Duodenal mucosa (tissue), 2 donors: Measurements from ENCODE around the gene OCRL.

Experiments
- H3K27ac ChIP-seq: one replicate; pipeline ENCODE4 v1.7.0; 2013; ENCODE audit warnings: low read depth, low read length
- H3K27me3 ChIP-seq, 2 donors: one replicate each; pipeline ENCODE4 v1.7.0; 2013; ENCODE audit warnings: low read length in 2 of 2, control low read depth in 1 of 2; ENCODE audit not compliant: insufficient read depth in 2 of 2, control insufficient read depth in 1 of 2
- H3K36me3 ChIP-seq, 2 donors: one replicate each; pipeline ENCODE4 v1.7.0; 2013; ENCODE audit warnings: low read length in 2 of 2, control low read depth in 1 of 2; ENCODE audit not compliant: insufficient read depth in 2 of 2, control insufficient read depth in 1 of 2
- H3K4me1 ChIP-seq, 2 donors: one replicate each; pipeline ENCODE4 v1.7.0; 2013; ENCODE audit warnings: low read length in 2 of 2, control low read depth in 1 of 2; ENCODE audit not compliant: insufficient read depth in 2 of 2, control insufficient read depth in 1 of 2
- H3K4me3 ChIP-seq, 2 donors: one replicate each; pipeline ENCODE4 v1.7.0; 2013; ENCODE audit warnings: low read length in 2 of 2, low read depth in 1 of 2
- H3K9ac ChIP-seq, 2 donors: one replicate each; pipeline ENCODE4 v1.7.0; 2013; ENCODE audit warnings: low read length in 2 of 2, low read depth in 1 of 2
- H3K9me3 ChIP-seq, 2 donors: one replicate each; pipeline ENCODE4 v1.7.0; 2013; ENCODE audit warnings: low read length in 2 of 2, control low read depth in 1 of 2; ENCODE audit not compliant: control insufficient read depth in 1 of 2

OCRL gene

DNA sequence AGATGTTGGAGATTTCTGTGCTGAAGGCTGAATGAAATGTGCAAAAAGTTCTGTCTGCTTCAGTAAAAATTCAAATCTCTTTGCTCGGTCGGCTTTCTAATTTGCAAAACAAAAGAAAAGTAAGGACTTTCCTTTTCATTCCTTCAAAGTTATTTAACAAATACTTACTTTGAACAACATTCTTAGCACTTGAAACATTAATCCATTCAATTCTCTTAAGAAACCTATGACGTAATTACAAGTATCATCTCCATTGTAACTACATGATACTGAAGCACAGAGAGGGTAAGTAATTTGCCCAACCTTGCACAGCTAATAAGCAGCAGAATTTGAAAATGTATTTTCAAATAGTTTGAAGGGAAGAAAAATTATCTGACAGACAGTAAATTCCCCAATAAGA is 23.7 kb upstream of the OCRL start:
- no peaks in the 10 kb centered on the region for H3K4me1 ChIP-seq
- H3K36me3 ChIP-seq, result no peaks in the 10 kb centered on the region
- H3K4me3 ChIP-seq, result no peak overlapping the region
- no peaks in the 10 kb centered on the region for H3K9me3 ChIP-seq
- no peak overlapping the region for H3K9ac ChIP-seq
- H3K27ac ChIP-seq, result no peak overlapping the region
- H3K27me3 ChIP-seq, result no peaks in the 10 kb centered on the region

DNA sequence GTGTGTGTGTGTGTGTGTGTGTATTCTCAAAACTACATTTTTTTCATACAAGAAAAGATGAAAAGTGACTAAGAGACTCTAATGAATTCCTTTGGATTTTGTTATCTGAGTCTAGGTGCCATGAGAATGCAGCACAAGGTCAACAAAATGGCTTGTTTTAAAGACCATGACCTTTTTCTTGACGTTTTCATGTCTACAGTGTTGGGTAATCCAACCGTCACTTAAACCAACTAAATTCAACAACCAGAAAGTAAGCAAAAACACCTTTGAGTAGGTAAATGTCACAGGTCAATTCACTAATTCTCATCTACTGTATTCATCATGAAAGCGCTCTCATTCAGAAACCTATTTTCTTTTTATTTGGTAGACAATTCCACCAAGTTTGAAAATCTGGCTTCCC is 19.9 kb upstream of the OCRL start:
- no peak overlapping the region for H3K4me3 ChIP-seq
- H3K9ac ChIP-seq, result no peak overlapping the region
- H3K27me3 ChIP-seq, result no peaks in the 10 kb centered on the region
- no peaks in the 10 kb centered on the region for H3K9me3 ChIP-seq
- H3K4me1 ChIP-seq, result peaks cover 0 to 3% of the 10 kb centered on the region in 2 donors
- H3K27ac ChIP-seq, result no peak overlapping the region
- no peaks in the 10 kb centered on the region for H3K36me3 ChIP-seq

- Histone ChIP-seq H3K27me3 (no peaks in the 10 kb centered on the region), H3K4me3 (peak overlapping the region; percentile 68 to 71), H3K36me3 (no peaks in the 10 kb centered on the region), H3K9ac (peak overlapping the region; percentile 12 to 43), H3K4me1 (peaks cover 0 to 3% of the 10 kb centered on the region in 2 donors), H3K27ac (peak overlapping the region; percentile 32), H3K9me3 (no peaks in the 10 kb centered on the region)
Measured at GRCh38 chrX:129522184-129523078, 17.6 kb upstream of the OCRL start.

DNA sequence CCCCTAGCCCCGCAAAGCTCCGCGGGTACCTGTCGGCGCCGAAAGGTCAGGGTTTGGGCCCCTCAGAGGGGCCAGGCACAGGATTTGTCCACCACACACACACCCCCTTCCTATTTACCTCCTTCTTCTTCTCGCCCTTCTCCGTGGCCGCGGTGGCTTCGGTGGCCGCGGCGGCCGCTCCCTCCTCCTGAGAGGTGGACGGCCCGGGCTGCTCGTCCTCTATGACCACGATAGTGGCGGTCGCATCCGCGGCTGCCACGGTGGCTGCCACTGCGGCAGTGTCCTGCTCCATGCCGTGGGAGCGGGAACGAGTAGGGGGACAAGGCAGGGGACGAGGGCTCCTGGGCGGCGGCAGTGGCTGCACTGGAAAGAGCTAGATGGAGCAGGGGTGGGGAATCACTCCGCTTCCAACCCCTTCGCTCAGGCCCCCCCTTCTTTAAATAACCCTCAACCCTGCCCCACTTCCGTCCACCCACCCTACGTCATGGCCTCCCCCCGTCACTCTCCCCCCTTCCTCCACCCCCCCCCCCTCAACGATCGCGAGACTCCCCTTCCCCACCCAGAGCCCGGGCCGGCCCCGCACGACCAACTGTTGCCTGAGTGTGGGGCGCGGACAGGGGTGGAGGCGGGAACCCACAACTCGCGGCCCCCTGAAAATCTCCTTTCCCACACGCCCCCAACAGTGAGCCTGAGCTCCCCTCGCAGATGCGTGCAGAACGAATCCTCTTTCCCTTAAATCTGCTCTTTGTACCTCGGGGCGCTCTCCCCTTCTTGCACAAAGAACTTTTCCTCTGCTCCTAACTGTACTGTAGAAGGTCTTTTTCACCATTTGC is 16.8 kb upstream of the OCRL start, which contains the start of gene SMARCA1:
Gene SMARCA1 (minus strand): TSS at position 412 of the 833 bp plus-strand sequence. CDS start 120 bp downstream, at position 292.
- H3K4me1 ChIP-seq, result peaks cover 0 to 3% of the 10 kb centered on the region in 2 donors
- peak within 1 kb of the TSS; percentile 68 to 71 for H3K4me3 ChIP-seq
- H3K36me3 ChIP-seq, result no peaks in the 10 kb centered on the region
- no peaks in the 10 kb centered on the region for H3K9me3 ChIP-seq
- peak within 1 kb of the TSS; percentile 43 for H3K9ac ChIP-seq
- H3K27ac ChIP-seq, result peak within 1 kb of the TSS; percentile 32
- H3K27me3 ChIP-seq, result no peaks in the 10 kb centered on the region

- Histone ChIP-seq H3K9ac (no peak overlapping the region), H3K9me3 (no peaks in the 10 kb centered on the region), H3K4me1 (peaks cover 0 to 3% of the 10 kb centered on the region in 2 donors), H3K27me3 (no peaks in the 10 kb centered on the region), H3K36me3 (no peaks in the 10 kb centered on the region), H3K4me3 (no peak overlapping the region), H3K27ac (no peak overlapping the region)
Measured at GRCh38 chrX:129524250-129524850, 15.7 kb upstream of the OCRL start.

- Histone ChIP-seq H3K27ac (no peak overlapping the region), H3K27me3 (no peaks in the 10 kb centered on the region), H3K9ac (no peak overlapping the region), H3K9me3 (no peaks in the 10 kb centered on the region), H3K36me3 (no peaks in the 10 kb centered on the region), H3K4me1 (peaks cover 0 to 3% of the 10 kb centered on the region in 2 donors), H3K4me3 (no peak overlapping the region)
Measured at GRCh38 chrX:129525162-129525561, 14.9 kb upstream of the OCRL start.

DNA sequence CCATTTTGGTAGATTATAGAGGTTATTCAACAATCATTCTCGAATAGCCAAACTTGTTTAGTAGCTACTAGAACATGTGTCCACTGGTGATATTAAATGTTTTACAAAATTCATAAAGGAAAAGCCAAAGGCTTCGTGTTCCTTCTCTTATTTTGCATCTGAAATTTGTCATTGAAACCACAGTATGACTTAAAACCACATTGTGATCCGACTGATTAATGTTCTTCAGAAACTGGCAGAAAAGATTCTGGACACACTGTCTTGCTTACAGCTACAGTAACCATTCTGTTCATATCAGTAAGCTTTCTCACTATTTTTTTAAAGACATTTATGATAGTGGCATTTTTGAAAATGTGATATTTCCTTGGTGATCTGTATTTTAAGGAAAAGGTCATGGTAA is 14.2 kb upstream of the OCRL start:
- Histone ChIP-seq H3K4me1 (peaks cover 0 to 3% of the 10 kb centered on the region in 2 donors), H3K9ac (no peak overlapping the region), H3K9me3 (no peaks in the 10 kb centered on the region), H3K36me3 (no peaks in the 10 kb centered on the region), H3K27me3 (no peaks in the 10 kb centered on the region), H3K4me3 (no peak overlapping the region), H3K27ac (no peak overlapping the region)

GRCh38 chrX:129529685-129530281 is 10.3 kb upstream of the OCRL start:
- Histone ChIP-seq H3K9me3 (no peaks in the 10 kb centered on the region), H3K4me1 (no peaks in the 10 kb centered on the region), H3K4me3 (no peak overlapping the region), H3K27ac (no peak overlapping the region), H3K36me3 (no peaks in the 10 kb centered on the region), H3K9ac (no peak overlapping the region), H3K27me3 (no peaks in the 10 kb centered on the region)

DNA sequence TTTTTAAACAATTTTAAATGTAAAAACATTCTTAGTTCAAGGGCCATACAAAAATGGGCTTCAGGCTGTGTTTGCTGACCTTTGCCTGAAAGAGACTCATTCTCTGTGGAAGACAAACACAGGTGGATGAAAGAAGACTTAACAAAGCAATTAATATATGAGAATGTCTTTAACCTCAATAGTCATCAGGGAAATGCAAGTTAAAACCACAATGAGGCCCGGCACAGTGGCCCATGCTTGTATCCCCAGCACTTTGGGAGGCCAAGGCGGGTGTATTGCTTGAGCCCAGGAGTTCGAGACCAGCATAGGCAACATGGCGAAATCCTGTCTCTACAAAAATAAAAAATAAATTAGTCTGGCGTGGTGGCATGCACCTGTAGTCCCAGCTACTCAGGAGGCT is 9.6 kb upstream of the OCRL start:
- no peaks in the 10 kb centered on the region for H3K4me1 ChIP-seq
- no peaks in the 10 kb centered on the region for H3K36me3 ChIP-seq
- H3K27me3 ChIP-seq, result no peaks in the 10 kb centered on the region
- H3K9ac ChIP-seq, result no peak overlapping the region
- H3K4me3 ChIP-seq, result no peak overlapping the region
- no peak overlapping the region for H3K27ac ChIP-seq
- H3K9me3 ChIP-seq, result no peaks in the 10 kb centered on the region
